OCI-LY7 (cell line): Measurements from ENCODE around the gene NDUFAB1.

Experiments used
- EZH2phosphoT487 ChIP-seq: fragments of 200-600 bp; sonication (generic); IDR thresholded peaks from 2 replicates; pipeline ENCODE4 v1.6.1; 2018; ENCODE audit warnings: low read depth, borderline replicate concordance, mild to moderate bottlenecking, mixed run types, antibody characterized with exemption, low read length, moderate library complexity, mixed read lengths
- TF ChIP-seq, protein P1 (sequence below): fragments of 200-600 bp; sonication (generic); conservative IDR thresholded peaks from 2 replicates; pipeline ENCODE4 v1.5.1; 2014; ENCODE audit warnings: mild to moderate bottlenecking, antibody characterized with exemption, low read length, moderate library complexity, mixed read lengths

DNA sequence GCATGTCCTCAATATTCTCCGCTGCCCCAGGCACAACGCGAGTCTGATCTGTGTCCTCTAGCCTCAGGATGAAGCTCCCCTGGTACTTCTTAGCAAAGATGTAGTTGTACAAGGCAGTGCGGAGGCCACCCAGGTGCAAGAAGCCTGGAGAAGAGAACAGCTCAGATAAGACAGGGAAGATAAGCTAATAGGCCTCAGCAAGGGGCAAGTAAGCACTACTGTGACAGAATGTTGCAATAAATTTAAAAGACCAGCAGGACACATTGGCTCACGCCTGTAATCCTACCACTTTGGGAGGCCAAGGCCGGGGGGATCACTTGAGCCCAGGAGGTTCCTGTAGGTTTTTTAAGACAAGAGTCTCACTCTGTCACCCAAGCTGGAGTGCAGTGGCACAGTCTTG, 44.0 kb downstream of the NDUFAB1 start:
- TF ChIP-seq, protein P1, sequence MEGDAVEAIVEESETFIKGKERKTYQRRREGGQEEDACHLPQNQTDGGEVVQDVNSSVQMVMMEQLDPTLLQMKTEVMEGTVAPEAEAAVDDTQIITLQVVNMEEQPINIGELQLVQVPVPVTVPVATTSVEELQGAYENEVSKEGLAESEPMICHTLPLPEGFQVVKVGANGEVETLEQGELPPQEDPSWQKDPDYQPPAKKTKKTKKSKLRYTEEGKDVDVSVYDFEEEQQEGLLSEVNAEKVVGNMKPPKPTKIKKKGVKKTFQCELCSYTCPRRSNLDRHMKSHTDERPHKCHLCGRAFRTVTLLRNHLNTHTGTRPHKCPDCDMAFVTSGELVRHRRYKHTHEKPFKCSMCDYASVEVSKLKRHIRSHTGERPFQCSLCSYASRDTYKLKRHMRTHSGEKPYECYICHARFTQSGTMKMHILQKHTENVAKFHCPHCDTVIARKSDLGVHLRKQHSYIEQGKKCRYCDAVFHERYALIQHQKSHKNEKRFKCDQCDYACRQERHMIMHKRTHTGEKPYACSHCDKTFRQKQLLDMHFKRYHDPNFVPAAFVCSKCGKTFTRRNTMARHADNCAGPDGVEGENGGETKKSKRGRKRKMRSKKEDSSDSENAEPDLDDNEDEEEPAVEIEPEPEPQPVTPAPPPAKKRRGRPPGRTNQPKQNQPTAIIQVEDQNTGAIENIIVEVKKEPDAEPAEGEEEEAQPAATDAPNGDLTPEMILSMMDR, result no peak
- no peak for TF ChIP-seq EZH2phosphoT487
